Keratinocyte (primary cell): ENCODE measurements around the gene KMT2B.

Source experiments
- EZH2 ChIP-seq: IDR thresholded peaks from one replicate; pipeline ENCODE4 v1.6.1; 2012; ENCODE audit warnings: inconsistent platforms, mild to moderate bottlenecking, low read length, moderate library complexity
- TF ChIP-seq, protein P1 (sequence below), 3 experiments: IDR thresholded peaks in 1 of 3; conservative IDR thresholded peaks in 1 of 3; optimal IDR thresholded peaks in 1 of 3; 2 replicates in 2 of 3; 3 replicates in 1 of 3; pipeline versions ENCODE3 to v1.5.1; 2011; ENCODE audit warnings: low read length in 3 of 3, mild to moderate bottlenecking in 3 of 3, moderate library complexity in 2 of 3, control low read depth in 1 of 3, inconsistent platforms in 1 of 3; ENCODE audit not compliant: insufficient read depth in 2 of 3; ENCODE audit errors: extremely low read depth in 1 of 3

DNA sequence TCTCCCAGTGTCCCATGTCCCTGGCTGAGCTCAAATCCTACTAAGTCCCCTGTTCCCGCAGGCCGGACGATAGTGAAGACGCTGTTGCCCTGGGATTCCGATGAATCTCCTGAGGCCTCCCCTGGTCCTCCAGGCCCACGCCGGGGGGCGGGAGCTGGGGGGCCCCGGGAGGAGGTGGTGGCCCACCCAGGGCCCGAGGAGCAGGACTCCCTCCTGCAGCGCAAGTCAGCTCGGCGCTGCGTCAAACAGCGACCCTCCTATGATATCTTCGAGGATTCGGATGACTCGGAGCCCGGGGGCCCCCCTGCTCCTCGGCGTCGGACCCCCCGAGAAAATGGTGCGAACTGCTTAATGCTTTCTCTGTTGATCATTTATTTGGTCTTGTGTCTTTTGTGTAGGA lies 5.9 kb downstream of the KMT2B start:
- no peak for TF ChIP-seq EZH2
- TF ChIP-seq, protein P1, sequence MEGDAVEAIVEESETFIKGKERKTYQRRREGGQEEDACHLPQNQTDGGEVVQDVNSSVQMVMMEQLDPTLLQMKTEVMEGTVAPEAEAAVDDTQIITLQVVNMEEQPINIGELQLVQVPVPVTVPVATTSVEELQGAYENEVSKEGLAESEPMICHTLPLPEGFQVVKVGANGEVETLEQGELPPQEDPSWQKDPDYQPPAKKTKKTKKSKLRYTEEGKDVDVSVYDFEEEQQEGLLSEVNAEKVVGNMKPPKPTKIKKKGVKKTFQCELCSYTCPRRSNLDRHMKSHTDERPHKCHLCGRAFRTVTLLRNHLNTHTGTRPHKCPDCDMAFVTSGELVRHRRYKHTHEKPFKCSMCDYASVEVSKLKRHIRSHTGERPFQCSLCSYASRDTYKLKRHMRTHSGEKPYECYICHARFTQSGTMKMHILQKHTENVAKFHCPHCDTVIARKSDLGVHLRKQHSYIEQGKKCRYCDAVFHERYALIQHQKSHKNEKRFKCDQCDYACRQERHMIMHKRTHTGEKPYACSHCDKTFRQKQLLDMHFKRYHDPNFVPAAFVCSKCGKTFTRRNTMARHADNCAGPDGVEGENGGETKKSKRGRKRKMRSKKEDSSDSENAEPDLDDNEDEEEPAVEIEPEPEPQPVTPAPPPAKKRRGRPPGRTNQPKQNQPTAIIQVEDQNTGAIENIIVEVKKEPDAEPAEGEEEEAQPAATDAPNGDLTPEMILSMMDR (optimal IDR thresholded peaks at IDR 0.05 in 1 of 3, IDR thresholded peaks at IDR 0.05 in 1 of 3, conservative IDR thresholded peaks at IDR 0.05 in 1 of 3; ENCODE audit: extremely low read depth in 1 of 3, insufficient read depth in 2 of 3, low read length in 3 of 3), result no peak
